OCI-LY1 (cell line): ENCODE results near the gene ZNF772.

Experiments used
- CTCF ChIP-seq: fragments of 200-600 bp; sonication (generic), shearing (Covaris generic); IDR thresholded peaks from 2 replicates; pipeline ENCODE4 v1.5.1; 2017; ENCODE audit warnings: mild to moderate bottlenecking, antibody characterized with exemption, low read length, moderate library complexity, mixed read lengths
- EZH2 ChIP-seq: fragments of 200-600 bp; sonication (generic), shearing (Covaris generic); IDR thresholded peaks from 2 replicates; pipeline ENCODE4 v1.8.0; 2017; ENCODE audit warnings: borderline replicate concordance, mixed run types, mild to moderate bottlenecking, antibody characterized with exemption, low read length, moderate library complexity, mixed read lengths

- no peak for TF ChIP-seq CTCF
- TF ChIP-seq EZH2 = no peak
These were observed 28.8 kb upstream of the ZNF772 start for GRCh38 chr19:57506163-57506562.
